ENCODE measurements around the gene RAD51B.
A peak's percentile ranks its signal among the peaks of the same experiment; 100 is the strongest.

RAD51B gene

GRCh38 chr14:68557648-68558047 lies 738.1 kb downstream of the RAD51B start:
- no peak for TF ChIP-seq CTCF (conservative IDR thresholded peaks at IDR 0.05; ENCODE audit: control insufficient read depth, insufficient read depth, low read depth, low read length)
- no peak overlapping the region for H3K4me3 ChIP-seq (ENCODE audit: control insufficient read depth, low read depth, low read length)

GRCh38 chr14:68558096-68558495 lies 738.5 kb downstream of the RAD51B start:
- DNase-seq (ENCODE audit: low read depth), result no peak
- TF ChIP-seq CTCF (conservative IDR thresholded peaks at IDR 0.05; ENCODE audit: control insufficient read depth, insufficient read depth, low read depth, low read length), result no peak
- H3K4me3 ChIP-seq (ENCODE audit: control insufficient read depth, low read depth, low read length), result no peak overlapping the region

More at GRCh38 chr14:68557648-68558047, 738.1 kb downstream of the RAD51B start:
- no peak for DNase-seq (ENCODE audit: low read depth)

GRCh38 chr14:68559949-68560348 lies 740.4 kb downstream of the RAD51B start:
- no peak for TF ChIP-seq CTCF (conservative IDR thresholded peaks at IDR 0.05; ENCODE audit: control insufficient read depth, insufficient read depth, low read depth, low read length)
- DNase-seq (ENCODE audit: low read depth), result no peak
- H3K4me3 ChIP-seq (ENCODE audit: control insufficient read depth, low read depth, low read length), result no peak overlapping the region

- no peak for TF ChIP-seq CTCF (conservative IDR thresholded peaks at IDR 0.05; ENCODE audit: control insufficient read depth, insufficient read depth, low read depth, low read length)
- no peak for DNase-seq (ENCODE audit: low read depth)
- no peak overlapping the region for H3K4me3 ChIP-seq (ENCODE audit: control insufficient read depth, low read depth, low read length)
Measured at GRCh38 chr14:68561531-68562007, 742.0 kb downstream of the RAD51B start.

- no peak for DNase-seq (ENCODE audit: low read depth)
- TF ChIP-seq CTCF (conservative IDR thresholded peaks at IDR 0.05; ENCODE audit: control insufficient read depth, insufficient read depth, low read depth, low read length), result no peak
- no peak overlapping the region for H3K4me3 ChIP-seq (ENCODE audit: control insufficient read depth, low read depth, low read length)
Measured at GRCh38 chr14:68562911-68563250, 743.3 kb downstream of the RAD51B start.

- no peak for TF ChIP-seq CTCF (conservative IDR thresholded peaks at IDR 0.05; ENCODE audit: control insufficient read depth, insufficient read depth, low read depth, low read length)
- DNase-seq (ENCODE audit: low read depth), result peak; percentile 59
- H3K4me3 ChIP-seq (ENCODE audit: control insufficient read depth, low read depth, low read length), result no peak overlapping the region
Measured at GRCh38 chr14:68563251-68564131, 743.9 kb downstream of the RAD51B start.

Data from fibroblast of mammary gland (primary cell).